Lower leg skin (tissue), 3 donors: ENCODE results near the gene GPC3.

Source experiments
- POLR2A ChIP-seq, 2 donors: fragments of 450-650 bp; IDR thresholded peaks; one replicate each; pipeline ENCODE4 v1.6.1; 2016 to 2017; ENCODE audit warnings: antibody characterized with exemption in 2 of 2, mild to moderate bottlenecking in 1 of 2, moderate library complexity in 1 of 2
- TF ChIP-seq, protein P1 (sequence below), 3 donors: fragments of 450-650 bp; IDR thresholded peaks; one replicate each; pipeline ENCODE4 v1.5.1; 2016; ENCODE audit warnings: antibody characterized with exemption in 3 of 3, mild to moderate bottlenecking in 3 of 3, moderate library complexity in 2 of 3

DNA sequence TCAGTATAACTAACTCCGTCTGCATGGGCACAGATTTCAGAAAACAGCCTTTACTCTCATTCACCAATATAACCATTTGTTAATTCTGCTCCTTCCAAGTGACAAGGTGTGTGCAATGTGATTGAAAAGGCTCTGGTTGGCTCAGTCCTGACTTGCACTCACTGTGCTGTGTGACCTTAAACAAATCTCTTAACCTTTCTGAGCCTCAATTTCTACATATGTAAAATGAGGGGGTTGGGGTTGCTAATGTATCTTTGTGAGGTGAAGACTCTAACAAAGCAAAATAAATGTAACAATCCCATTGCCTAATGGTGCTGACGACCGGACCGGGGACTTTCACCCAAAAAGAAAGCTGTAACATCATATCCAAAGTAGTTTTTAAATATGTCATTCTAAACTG lies 457.6 kb downstream of the GPC3 start:
- TF ChIP-seq, protein P1, sequence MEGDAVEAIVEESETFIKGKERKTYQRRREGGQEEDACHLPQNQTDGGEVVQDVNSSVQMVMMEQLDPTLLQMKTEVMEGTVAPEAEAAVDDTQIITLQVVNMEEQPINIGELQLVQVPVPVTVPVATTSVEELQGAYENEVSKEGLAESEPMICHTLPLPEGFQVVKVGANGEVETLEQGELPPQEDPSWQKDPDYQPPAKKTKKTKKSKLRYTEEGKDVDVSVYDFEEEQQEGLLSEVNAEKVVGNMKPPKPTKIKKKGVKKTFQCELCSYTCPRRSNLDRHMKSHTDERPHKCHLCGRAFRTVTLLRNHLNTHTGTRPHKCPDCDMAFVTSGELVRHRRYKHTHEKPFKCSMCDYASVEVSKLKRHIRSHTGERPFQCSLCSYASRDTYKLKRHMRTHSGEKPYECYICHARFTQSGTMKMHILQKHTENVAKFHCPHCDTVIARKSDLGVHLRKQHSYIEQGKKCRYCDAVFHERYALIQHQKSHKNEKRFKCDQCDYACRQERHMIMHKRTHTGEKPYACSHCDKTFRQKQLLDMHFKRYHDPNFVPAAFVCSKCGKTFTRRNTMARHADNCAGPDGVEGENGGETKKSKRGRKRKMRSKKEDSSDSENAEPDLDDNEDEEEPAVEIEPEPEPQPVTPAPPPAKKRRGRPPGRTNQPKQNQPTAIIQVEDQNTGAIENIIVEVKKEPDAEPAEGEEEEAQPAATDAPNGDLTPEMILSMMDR (IDR thresholded peaks at IDR 0.05), result no peak
- TF ChIP-seq POLR2A (IDR thresholded peaks at IDR 0.05), result no peak
